SH-SY5Y (cell line): Measurements from ENCODE around the gene TP53I11.

Source experiments
- GATA2 ChIP-seq: IDR thresholded peaks from 2 replicates; pipeline ENCODE4 v1.6.1; 2011; ENCODE audit warnings: mild to moderate bottlenecking, low read depth, low read length
- GATA3 ChIP-seq: IDR thresholded peaks from 2 replicates; pipeline ENCODE4 v1.6.1; 2011; ENCODE audit warnings: low read depth, mild to moderate bottlenecking, low read length, moderate library complexity

- TF ChIP-seq GATA2: no peak
- no peak for TF ChIP-seq GATA3
Observed at GRCh38 chr11:44920451-44920850, 30.2 kb downstream of the TP53I11 start.
